Measurements from ENCODE around the gene RAD21L1. TPM values are rescaled to one million over a fixed set of nuclear protein-coding genes. Genes with fewer than 3 reads are reported as not detected.

Gene RAD21L1
- total RNA-seq, 2 donors from 2014 or later = 0.21 to 1.2 TPM

DNA sequence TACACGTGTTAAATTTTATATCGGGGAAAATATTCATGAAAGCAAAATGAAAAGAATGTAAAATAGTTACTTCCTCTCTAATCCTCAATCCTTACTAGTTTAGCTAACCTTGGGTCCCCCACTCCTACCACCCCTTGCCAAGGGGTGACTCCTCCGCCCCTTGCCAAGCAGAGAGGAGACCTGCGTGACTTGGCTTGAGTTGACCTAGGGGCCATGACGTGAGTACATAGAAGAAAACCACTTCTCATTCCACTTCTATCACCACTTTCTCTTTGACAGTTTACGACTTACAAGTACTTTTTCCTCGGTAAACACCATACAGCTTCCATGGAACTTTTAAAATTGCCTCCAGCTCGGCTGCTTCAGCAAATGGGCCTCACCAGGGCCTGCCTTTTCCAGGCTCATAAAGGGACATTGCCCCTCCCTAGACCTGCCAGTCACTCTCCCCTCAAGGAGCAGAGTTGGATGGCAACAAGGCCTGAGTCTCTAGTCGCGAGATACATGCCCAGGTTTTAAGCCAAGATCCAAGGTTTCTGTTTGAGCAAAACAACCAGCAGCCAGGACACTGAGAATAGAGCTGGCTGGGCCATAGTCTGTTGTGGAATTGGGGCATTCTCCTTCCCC, 73.2 kb downstream of the RAD21L1 start:
- no peak overlapping the region for H3K4me3 Mint-ChIP-seq
- DNase-seq = no peak
- peaks cover 23% of the 10 kb centered on the region for H3K4me1 Mint-ChIP-seq (ENCODE audit: low read depth)
- no peaks in the 10 kb centered on the region for H3K27me3 Mint-ChIP-seq (ENCODE audit: low read depth)
- no peak overlapping the region for H3K27ac Mint-ChIP-seq
- ATAC-seq (replicated peaks in 1 of 2) = no peak
- no peaks in the 10 kb centered on the region for H3K36me3 Mint-ChIP-seq (ENCODE audit: insufficient read depth in 2 of 2)
- no peaks in the 10 kb centered on the region for H3K9me3 Mint-ChIP-seq

DNA sequence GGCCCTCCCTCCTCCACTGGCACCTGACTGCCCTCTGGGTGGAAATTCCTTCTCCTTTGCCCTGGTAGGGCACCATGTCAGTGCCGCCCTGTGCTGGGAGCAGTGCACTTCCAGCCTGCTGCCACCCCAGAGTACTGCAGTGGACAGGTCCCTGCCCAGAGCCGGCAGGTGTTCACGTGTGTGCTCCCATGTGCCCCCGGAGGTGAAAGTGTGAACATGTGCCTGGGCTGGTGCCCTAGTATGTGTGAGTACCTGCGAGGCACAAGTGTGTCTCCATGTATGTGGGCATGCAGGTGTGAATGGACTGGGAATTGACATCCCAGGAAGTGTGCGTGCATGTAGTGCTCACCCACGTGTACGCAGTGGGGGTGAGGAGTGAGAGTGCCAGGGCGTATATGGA, 73.7 kb downstream of the RAD21L1 start:
- H3K27ac Mint-ChIP-seq = no peak overlapping the region
- H3K36me3 Mint-ChIP-seq (ENCODE audit: insufficient read depth in 2 of 2) = no peaks in the 10 kb centered on the region
- H3K9me3 Mint-ChIP-seq = no peaks in the 10 kb centered on the region
- peak; percentile 32 to 35 for DNase-seq
- H3K27me3 Mint-ChIP-seq (ENCODE audit: low read depth) = no peaks in the 10 kb centered on the region
- no peak overlapping the region for H3K4me3 Mint-ChIP-seq
- H3K4me1 Mint-ChIP-seq (ENCODE audit: low read depth) = peaks cover 25% of the 10 kb centered on the region
- no peak for ATAC-seq (replicated peaks in 1 of 2)

DNA sequence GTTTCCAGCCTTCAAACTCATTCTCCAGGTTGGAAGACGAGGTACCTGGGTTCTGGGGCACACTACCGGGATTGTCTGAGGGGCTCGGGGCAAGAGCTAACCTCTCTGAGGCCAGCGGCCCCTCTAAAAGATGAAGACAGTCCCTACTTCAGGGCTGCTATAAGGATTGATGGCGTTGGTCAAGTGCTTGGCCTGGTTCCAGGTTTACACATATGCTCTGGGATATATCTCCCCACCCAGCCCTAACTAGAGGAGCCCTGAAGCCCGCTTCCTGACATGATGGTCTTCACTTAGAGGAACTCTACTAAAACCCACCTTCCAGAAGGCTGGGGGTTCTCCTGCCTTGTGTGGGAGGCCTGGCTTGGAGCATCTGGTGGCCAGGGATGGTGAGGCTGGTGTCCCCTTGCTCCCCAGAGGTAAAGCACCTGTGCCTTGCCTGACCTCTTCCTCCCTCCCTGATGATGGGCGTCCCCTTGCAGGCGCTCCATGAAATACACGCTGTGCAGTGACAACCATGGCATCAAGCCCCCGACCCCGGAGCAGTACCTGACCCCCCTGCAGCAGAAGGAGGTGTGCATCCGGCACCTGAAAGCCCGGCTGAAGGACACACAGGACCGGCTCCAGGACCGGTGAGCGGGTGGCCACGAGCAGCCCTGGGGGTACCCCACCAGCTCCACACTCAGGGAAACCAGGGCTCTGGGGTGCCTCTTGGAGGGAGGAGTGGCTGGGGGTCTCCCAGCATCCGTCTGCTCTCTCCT, 74.4 kb downstream of the RAD21L1 start:
- Mint-ChIP-seq H3K27ac (no peak overlapping the region), H3K4me3 (peak overlapping the region in 1 of 2 donors; percentile 64), H3K27me3 (ENCODE audit: low read depth) (no peaks in the 10 kb centered on the region), H3K9me3 (no peaks in the 10 kb centered on the region), H3K36me3 (ENCODE audit: insufficient read depth in 2 of 2) (no peaks in the 10 kb centered on the region), H3K4me1 (ENCODE audit: low read depth) (peaks cover 25% of the 10 kb centered on the region)
- DNase-seq (no peak), ATAC-seq (replicated peaks in 1 of 2) (peak in 1 of 2 donors; percentile 4)

DNA sequence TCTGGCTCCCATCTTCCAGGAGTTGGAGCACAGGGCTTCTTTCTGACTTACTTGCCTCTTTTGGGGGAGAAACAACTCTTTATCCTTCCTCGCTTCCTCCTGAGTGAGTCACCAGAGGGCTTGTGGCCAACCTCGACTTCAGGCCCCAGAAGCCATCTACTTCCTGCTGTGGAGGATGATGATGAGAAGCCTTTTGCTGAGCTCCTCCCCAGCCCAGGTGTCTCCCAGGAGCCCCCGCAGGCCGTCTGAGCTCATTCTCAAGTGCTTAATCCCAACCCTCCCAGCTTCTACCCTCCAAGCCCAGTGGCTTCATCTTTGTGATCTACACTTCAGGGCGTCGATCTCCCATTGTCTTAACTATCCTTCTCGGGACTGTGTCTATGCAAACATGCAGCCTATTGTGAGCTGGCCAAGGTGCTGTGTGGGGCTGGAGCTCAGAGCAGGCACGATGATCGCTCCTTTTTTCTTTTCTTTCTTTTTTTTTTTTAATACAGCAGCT, 75.2 kb downstream of the RAD21L1 start:
- Mint-ChIP-seq H3K4me3 (peak overlapping the region; percentile 34 to 64), H3K27ac (peak overlapping the region; percentile 17), H3K36me3 (ENCODE audit: insufficient read depth in 2 of 2) (peaks cover 0 to 3% of the 10 kb centered on the region in 2 donors), H3K9me3 (no peaks in the 10 kb centered on the region), H3K27me3 (ENCODE audit: low read depth) (no peaks in the 10 kb centered on the region), H3K4me1 (ENCODE audit: low read depth) (peaks cover 25% of the 10 kb centered on the region)
- peak; percentile 82 to 87 for ATAC-seq (replicated peaks in 1 of 2)
- peak; percentile 58 to 70 for DNase-seq

DNA sequence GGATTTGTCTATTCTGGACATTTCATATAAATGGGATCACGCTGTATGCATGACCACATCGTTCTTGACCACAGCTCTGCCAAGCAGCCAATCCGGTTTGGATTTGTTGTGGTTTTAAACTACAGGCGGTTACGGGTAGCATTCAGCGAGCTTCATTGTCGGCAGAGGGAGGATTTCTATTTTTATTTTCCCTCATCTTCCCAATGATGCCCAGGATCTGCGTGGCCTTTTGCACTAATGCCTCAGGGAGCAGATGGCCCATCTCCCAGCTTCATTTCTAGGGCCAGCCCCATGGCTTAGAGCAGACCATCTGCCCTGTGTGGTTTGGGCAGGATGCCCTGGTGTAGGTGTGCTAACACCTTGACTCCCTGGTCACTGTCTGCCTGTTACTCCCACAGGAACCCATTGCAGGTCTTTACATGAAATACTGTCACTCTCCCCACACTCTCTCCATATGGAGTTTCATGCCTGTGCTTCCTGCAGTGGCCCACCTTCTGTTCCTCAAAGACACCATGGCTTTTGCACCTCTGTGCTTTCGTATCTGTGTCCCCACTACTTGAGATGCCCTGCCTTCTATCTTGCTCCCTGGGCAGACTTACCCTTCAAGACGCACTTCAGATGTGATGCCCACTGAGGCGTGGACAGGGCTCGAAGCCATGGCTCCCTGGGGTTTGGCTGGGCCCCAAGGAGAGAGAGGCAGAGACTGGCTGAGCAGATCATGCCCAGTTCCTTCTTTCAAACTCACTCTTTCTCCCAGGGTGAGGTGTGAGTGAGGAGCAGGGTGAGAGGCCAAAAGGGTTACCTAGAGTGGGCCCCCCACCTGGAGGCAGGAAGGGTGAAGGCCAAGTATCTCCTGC, 77.1 kb downstream of the RAD21L1 start:
- DNase-seq (no peak), ATAC-seq (replicated peaks in 1 of 2) (peak; percentile 14 to 50)
- Mint-ChIP-seq H3K27ac (no peak overlapping the region), H3K9me3 (no peaks in the 10 kb centered on the region), H3K4me3 (no peak overlapping the region), H3K36me3 (ENCODE audit: insufficient read depth in 2 of 2) (peaks cover 0 to 3% of the 10 kb centered on the region in 2 donors), H3K27me3 (ENCODE audit: low read depth) (no peaks in the 10 kb centered on the region), H3K4me1 (ENCODE audit: low read depth) (peaks cover 25% of the 10 kb centered on the region)

DNA sequence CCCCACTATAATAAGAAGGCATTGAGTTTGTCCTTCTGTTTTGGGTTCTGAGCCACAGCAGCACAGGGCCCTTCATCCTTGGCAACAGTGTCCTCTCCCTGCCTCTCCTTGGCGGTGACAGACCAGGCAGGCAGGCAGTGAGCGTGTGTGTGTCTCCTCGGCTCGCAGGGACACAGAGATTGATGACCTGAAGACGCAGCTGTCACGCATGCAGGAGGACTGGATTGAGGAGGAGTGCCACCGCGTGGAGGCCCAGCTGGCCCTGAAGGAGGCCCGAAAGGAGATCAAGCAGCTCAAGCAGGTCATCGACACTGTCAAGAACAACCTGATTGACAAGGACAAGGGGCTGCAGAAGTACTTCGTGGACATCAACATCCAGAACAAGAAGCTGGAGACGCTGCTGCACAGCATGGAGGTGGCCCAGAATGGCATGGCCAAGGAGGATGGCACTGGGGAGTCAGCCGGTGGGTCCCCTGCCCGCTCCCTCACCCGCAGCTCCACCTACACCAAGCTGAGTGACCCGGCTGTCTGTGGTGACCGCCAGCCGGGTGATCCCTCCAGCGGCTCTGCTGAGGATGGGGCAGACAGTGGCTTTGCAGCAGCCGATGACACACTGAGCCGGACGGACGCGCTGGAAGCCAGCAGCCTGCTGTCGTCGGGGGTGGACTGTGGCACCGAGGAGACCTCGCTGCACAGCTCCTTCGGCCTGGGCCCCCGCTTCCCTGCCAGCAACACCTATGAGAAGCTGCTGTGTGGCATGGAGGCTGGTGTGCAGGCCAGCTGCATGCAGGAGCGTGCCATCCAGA, 79.1 kb downstream of the RAD21L1 start:
- Mint-ChIP-seq H3K9me3 (no peaks in the 10 kb centered on the region), H3K36me3 (ENCODE audit: insufficient read depth in 2 of 2) (peaks cover 0 to 3% of the 10 kb centered on the region in 2 donors), H3K4me3 (no peak overlapping the region), H3K27ac (no peak overlapping the region), H3K27me3 (ENCODE audit: low read depth) (no peaks in the 10 kb centered on the region), H3K4me1 (ENCODE audit: low read depth) (peaks cover 20% of the 10 kb centered on the region)
- no peak for ATAC-seq (replicated peaks in 1 of 2)
- no peak for DNase-seq

Other genes starting within 250 kb of the RAD21L1 start
- under 1 TPM in 1 of 2 donors, not detected in 1; 0.12 TPM for gene RSPO4, start 223.7 kb upstream of the RAD21L1 start, total RNA-seq
- gene PSMF1, start 107.4 kb upstream of the RAD21L1 start, total RNA-seq = 100 to 1,000 TPM; 168 to 185 TPM
- 1 to 10 TPM in 1 of 2 donors, under 1 TPM in 1; 0.60 to 1.5 TPM for gene TMEM74B, start 41.1 kb upstream of the RAD21L1 start, total RNA-seq
- gene C20orf202, start 22.6 kb upstream of the RAD21L1 start, total RNA-seq = under 1 TPM in 1 of 2 donors, not detected in 1; 0.19 TPM
- 1 to 10 TPM; 7.1 to 7.8 TPM for gene SNPH, start 40.2 kb downstream of the RAD21L1 start, total RNA-seq
- gene SDCBP2, start 103.1 kb downstream of the RAD21L1 start, total RNA-seq = 10 to 100 TPM; 11.0 to 11.5 TPM
- 100 to 1,000 TPM; 228 to 278 TPM for gene FKBP1A, start 167.0 kb downstream of the RAD21L1 start, total RNA-seq
- 10 to 100 TPM; 57.9 to 75.4 TPM for gene NSFL1C, start 240.8 kb downstream of the RAD21L1 start, total RNA-seq